ENCODE measurements around the gene SLC4A1AP. TPM values are rescaled to one million over a fixed set of nuclear protein-coding genes. Genes with fewer than 3 reads are reported as not detected.

The SLC4A1AP gene
- total RNA-seq, 1 experiment from 2014 or later: 20.8 TPM

GRCh38 chr2:27734305-27734704 is 70.6 kb downstream of the SLC4A1AP start:
- Histone ChIP-seq H3K4me1 (ENCODE audit: insufficient read depth, low read length) (no peaks in the 10 kb centered on the region), H3K4ac (ENCODE audit: low read depth, low read length) (no peak overlapping the region), H2AK5ac (ENCODE audit: insufficient read length, low read length) (no peak overlapping the region), H4K20me1 (ENCODE audit: control insufficient read depth, insufficient read depth, insufficient read length) (no peaks in the 10 kb centered on the region), H2BK5ac (ENCODE audit: insufficient read length, low read length) (no peak overlapping the region), H3K27ac (ENCODE audit: insufficient read length, low read depth, low read length) (no peak overlapping the region), H3K27me3 (ENCODE audit: insufficient read depth, low read length) (no peaks in the 10 kb centered on the region; the same call in 1 of the 2 replicates), H2BK120ac (ENCODE audit: low read depth, low read length, poor library complexity, severe bottlenecking) (no peak overlapping the region), H2BK12ac (ENCODE audit: insufficient read length, low read depth, low read length) (no peak overlapping the region), H3K23ac (ENCODE audit: insufficient read length, low read depth, low read length) (no peak overlapping the region), H3K18ac (ENCODE audit: insufficient read length, low read depth, low read length) (no peak overlapping the region), H4K91ac (ENCODE audit: insufficient read length, low read depth, low read length) (no peak overlapping the region), H2BK15ac (ENCODE audit: low read depth, low read length) (no peak overlapping the region), H3K79me1 (ENCODE audit: insufficient read depth, low read depth, low read length, poor library complexity, severe bottlenecking) (no peaks in the 10 kb centered on the region), H3K9ac (ENCODE audit: extremely low read depth, insufficient read length, low read length) (no peak overlapping the region), H2BK20ac (ENCODE audit: low read depth, low read length, poor library complexity, severe bottlenecking) (no peak overlapping the region), H3K14ac (ENCODE audit: insufficient read depth, low read length) (no peak overlapping the region), H4K8ac (replicated peaks; ENCODE audit: insufficient read length, low read depth, low read length) (no peak overlapping the region), H3K79me2 (ENCODE audit: insufficient read depth, low read length) (no peaks in the 10 kb centered on the region), H2AFZ (ENCODE audit: low read length) (no peak overlapping the region), H3K56ac (ENCODE audit: insufficient read length, low read depth, low read length) (no peak overlapping the region), H3K4me2 (ENCODE audit: insufficient read depth, insufficient read length, low read length) (no peak overlapping the region), H3T11ph (ENCODE audit: low read length) (no peak overlapping the region), H3K23me2 (ENCODE audit: insufficient read length, low read depth, low read length, poor library complexity, severe bottlenecking) (peaks cover 10% of the 10 kb centered on the region), H4K5ac (ENCODE audit: insufficient read length, low read depth, low read length) (no peak overlapping the region), H3K9me3 (ENCODE audit: control insufficient read depth, low read depth, low read length) (no peaks in the 10 kb centered on the region)
- Mint-ChIP-seq H3K27me3 (ENCODE audit: low read depth) (no peaks in the 10 kb centered on the region), H3K36me3 (ENCODE audit: insufficient read depth in 1 of 3, low read depth in 3 of 3) (peaks cover 0 to 5% (median 0%) of the 10 kb centered on the region in 3 experiments; a peak in 1 of 7 replicates), H3K27ac (no peak overlapping the region), H3K4me3 (peak overlapping the region in 1 of 2 experiments; percentile 62; a peak in 1 of 5 replicates), H3K9me3 (peaks cover 3 to 5% of the 10 kb centered on the region in 2 experiments; a peak in 4 of 5 replicates), H3K4me1 (peaks cover 13 to 14% of the 10 kb centered on the region in 2 experiments)
- TF ChIP-seq CTCF (conservative IDR thresholded peaks at IDR 0.05): no peak
- WGBS (ENCODE audit: extremely low coverage, insufficient read length, low lambda C conversion rate): no CpG with 5 or more reads among the region's 1 CpG
- no peak for DNase-seq

All from H9 (cell line).